LNCaP clone FGC (cell line): ENCODE data around the gene ITPRIP.

ENCODE experiments used
- DNase-seq: peaks from one replicate; pipeline ENCODE4 v3.0.0-alpha.2; 2011; ENCODE audit warnings: low read depth
- H3K4me3 ChIP-seq: 2 replicates; pipeline ENCODE4 v1.5.1; 2011; ENCODE audit warnings: mild to moderate bottlenecking, low read depth, low read length, control low read depth
- TF ChIP-seq, protein P1 (sequence below): IDR thresholded peaks from 2 replicates; pipeline ENCODE4 v1.5.1; 2012; ENCODE audit warnings: mild to moderate bottlenecking; ENCODE audit not compliant: control insufficient read depth, insufficient read depth; ENCODE audit errors: extremely low read depth

The ITPRIP gene

DNA sequence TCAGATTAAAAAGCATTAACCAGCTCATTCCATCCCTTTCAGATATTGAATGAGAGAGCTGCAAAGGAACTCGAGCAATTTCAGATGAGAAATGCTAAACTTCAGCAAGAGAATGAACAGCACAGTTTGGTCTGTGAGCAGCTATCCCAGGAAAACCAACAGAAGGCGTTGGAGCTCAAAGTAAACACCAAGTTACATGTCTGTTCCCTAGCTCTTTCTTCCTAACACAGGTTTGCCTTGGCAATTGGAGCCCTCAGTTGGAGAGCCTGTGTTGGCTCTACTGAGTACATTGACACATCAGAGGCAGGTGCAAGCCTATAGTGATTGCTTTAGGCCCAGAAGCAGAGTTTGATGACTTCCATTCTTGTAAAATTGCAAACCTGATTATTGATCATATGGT, 30.1 kb upstream of the ITPRIP start:
- peak; percentile 83 for DNase-seq
- H3K4me3 ChIP-seq = no peak overlapping the region
- TF ChIP-seq, protein P1, sequence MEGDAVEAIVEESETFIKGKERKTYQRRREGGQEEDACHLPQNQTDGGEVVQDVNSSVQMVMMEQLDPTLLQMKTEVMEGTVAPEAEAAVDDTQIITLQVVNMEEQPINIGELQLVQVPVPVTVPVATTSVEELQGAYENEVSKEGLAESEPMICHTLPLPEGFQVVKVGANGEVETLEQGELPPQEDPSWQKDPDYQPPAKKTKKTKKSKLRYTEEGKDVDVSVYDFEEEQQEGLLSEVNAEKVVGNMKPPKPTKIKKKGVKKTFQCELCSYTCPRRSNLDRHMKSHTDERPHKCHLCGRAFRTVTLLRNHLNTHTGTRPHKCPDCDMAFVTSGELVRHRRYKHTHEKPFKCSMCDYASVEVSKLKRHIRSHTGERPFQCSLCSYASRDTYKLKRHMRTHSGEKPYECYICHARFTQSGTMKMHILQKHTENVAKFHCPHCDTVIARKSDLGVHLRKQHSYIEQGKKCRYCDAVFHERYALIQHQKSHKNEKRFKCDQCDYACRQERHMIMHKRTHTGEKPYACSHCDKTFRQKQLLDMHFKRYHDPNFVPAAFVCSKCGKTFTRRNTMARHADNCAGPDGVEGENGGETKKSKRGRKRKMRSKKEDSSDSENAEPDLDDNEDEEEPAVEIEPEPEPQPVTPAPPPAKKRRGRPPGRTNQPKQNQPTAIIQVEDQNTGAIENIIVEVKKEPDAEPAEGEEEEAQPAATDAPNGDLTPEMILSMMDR = peak; percentile 15; the same call in 1 of the 2 replicates

DNA sequence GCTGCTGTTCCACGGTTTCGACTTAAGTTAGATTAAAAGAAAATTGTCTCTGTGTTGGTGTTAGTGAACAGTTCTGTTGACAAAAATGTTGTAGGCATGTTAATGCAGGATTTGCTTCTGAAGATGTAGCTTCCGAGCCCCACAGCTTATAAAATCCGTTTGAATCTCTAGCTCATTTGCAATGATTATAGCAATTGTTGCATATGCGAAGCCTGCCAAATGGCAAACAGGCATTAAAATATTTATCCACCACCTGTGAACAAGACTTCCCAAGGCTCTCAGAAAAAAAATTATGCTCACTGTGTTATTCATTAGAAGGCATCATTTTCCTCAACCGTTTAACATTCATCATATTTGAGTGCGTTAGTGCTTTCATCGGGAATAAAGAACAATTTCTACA, 29.6 kb upstream of the ITPRIP start:
- DNase-seq = no peak
- H3K4me3 ChIP-seq = no peak overlapping the region
- TF ChIP-seq, protein P1 = no peak

DNA sequence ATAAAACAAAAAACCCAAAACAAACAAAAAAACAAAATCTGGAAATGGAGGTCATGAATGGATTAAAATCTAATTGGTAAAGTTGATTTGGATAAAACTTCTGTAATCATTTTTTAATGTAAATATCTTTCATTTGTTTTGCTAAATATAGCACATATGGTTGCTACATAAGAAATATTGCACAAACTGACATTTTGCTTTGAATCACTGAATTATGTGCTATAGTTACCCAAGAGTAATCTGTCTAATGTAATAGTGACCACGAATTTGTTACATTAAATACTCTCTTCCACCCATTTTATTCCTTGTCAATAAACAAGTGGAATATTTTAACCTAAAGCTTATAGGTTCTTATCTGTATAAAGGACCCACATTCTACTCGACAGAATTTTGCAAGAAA, 21.5 kb upstream of the ITPRIP start:
- no peak overlapping the region for H3K4me3 ChIP-seq
- no peak for DNase-seq
- TF ChIP-seq, protein P1 = no peak

DNA sequence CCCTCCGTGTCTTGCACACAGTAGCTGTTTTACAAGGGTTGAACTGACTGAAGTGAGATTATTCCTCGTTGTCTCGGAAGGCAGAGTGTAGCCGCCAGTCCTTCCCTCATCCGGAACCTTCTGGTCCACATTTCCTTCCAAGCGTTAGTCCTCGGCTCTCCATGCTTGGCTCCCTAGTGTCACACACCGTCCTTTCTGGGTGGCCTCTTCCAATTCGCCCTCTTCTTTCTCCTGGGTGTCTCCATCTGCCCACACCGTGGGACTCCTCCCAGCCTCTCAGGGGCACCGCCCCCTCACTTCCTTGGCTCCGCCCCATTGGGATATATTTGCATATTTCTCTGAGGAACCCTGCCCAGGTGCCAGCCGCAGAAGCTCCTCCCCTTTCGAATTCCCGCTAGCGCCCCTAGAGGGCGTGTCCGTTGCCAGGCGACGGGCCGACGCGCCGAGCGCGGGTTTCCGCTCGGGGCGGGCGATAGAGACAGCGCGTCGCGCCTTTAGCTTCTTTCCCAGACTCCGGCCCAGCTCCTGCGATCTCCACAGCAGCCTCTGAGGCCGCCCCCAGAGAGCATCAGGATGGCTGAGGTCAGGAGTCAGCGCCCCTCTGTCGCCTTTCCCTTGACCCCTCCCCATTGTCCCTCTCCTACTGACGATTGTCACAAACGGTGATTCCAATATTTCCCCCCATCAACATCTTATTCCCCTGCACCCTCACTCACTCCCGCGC, 15.2 kb upstream of the ITPRIP start, which contains the start of gene CFAP58:
Gene CFAP58, plus strand, starts transcription at position 509 of the 724 bp plus-strand sequence. Its CDS starts 65 bp downstream, at position 574.
- TF ChIP-seq, protein P1 = peak; percentile 69

DNA sequence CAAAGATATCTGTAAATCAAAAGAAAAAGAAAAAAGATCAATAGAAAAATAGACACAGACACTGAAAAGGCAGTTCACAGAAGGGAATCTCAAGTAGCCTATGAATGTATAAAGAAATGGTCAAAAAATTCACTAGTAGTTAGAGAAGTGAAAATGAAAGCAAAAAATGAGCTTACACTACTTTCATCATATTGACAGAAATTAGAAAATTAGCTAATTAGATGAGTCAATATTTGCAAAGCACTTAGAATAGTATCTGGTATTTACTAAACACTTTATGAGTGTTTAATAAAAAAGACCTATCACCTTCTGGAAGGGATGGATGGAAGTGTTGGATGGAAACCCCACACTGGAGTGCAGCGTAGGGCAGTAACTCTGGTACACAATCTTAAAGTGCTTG, 13.7 kb upstream of the ITPRIP start:
- DNase-seq = no peak
- H3K4me3 ChIP-seq = no peak overlapping the region
- TF ChIP-seq, protein P1 = no peak

More for the DNA sequence above, 15.2 kb upstream of the ITPRIP start, which contains the start of gene CFAP58:
- peak within 1 kb of the TSS; percentile 48 for H3K4me3 ChIP-seq
- peak; percentile 77 for DNase-seq

DNA sequence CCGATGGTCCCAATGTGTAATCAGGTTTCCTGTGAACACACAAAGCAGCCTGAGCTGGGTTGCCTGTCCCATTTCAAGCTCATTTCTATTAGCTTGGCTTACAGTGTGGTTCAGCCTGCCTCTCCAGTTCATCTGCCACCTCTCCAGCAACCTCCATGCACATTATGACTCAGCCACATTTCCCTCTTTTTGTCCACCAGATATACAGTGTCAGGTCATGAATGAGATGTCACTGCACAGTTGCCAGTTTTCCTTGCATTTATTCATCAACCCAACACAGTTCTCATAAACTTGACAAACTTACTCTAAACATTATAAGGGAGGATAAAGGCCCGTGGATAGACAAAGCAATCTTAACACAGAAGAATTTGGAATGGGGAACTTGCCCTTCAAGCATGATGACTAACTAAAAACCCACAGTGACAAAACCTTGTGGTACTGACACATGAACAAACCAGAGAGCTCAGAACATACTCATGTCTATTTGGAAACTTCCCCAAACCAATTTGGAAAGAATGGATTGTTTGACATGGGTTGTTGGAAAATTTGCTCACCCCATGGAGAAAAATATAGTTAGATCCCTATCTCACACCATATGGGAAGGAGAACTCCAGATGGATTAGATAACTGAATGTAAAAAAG, 12.9 kb upstream of the ITPRIP start:
- DNase-seq = no peak
- TF ChIP-seq, protein P1 = no peak
- no peak overlapping the region for H3K4me3 ChIP-seq
